Measurements from ENCODE around the gene HSPB2.
A peak's percentile ranks its signal among the peaks of the same experiment; 100 is the strongest.
"Not testable (repeated sequence)": the region's sequence is repeated elsewhere in the genome, so short reads cannot be mapped to it uniquely, and the experiment has no call there.

HSPB2 gene

DNA sequence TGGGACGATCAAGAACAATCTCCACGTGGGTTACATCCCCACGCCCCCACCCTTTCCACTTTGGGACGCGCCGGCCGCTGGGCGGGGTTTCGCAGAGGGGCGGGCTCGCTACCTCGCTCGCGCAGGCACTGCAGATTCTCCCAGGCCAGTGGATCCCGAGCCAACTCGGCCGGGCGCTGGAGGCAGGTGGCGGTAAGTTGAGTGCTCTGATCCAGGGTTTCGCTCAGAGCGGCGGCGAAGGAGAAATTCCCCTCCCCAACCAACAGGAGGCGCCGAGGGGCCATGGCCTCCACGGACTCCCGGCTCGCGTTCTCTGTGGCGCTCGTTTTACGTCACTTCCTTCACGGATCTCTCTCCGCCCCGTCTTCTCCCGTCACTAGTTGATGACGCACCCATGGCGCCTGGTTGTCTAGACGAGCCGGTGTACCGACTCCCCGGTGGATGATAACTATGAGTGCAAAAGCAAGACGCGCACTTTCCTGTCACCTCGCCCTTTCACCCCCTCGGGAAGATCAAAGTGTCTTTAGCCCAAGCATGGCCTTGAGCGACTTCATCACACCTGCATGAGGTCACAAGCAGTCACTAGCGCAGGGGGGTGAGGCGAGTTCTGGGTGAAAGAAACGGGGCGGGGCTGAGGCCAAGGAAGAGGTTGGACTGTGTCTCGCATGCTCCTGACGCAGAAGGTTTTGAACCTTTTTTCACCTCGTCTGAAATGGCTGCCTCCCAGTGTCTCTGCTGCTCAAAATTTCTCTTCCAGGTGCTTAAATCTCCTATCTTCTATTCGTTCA, 33.5 kb upstream of the HSPB2 start, which contains the start of the genes CFAP68 and FDXACB1:
Gene CFAP68 (plus strand): TSS at position 693 of the 788 bp plus-strand sequence. CDS start 20 bp downstream, at position 713.
Gene FDXACB1 (minus strand): TSS at position 317 of the 788 bp plus-strand sequence. CDS start 33 bp downstream, at position 284.
- TF ChIP-seq, protein P1, sequence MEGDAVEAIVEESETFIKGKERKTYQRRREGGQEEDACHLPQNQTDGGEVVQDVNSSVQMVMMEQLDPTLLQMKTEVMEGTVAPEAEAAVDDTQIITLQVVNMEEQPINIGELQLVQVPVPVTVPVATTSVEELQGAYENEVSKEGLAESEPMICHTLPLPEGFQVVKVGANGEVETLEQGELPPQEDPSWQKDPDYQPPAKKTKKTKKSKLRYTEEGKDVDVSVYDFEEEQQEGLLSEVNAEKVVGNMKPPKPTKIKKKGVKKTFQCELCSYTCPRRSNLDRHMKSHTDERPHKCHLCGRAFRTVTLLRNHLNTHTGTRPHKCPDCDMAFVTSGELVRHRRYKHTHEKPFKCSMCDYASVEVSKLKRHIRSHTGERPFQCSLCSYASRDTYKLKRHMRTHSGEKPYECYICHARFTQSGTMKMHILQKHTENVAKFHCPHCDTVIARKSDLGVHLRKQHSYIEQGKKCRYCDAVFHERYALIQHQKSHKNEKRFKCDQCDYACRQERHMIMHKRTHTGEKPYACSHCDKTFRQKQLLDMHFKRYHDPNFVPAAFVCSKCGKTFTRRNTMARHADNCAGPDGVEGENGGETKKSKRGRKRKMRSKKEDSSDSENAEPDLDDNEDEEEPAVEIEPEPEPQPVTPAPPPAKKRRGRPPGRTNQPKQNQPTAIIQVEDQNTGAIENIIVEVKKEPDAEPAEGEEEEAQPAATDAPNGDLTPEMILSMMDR (IDR thresholded peaks at IDR 0.05; ENCODE audit: extremely low read depth, insufficient read depth, missing control alignments) = peak; percentile 89
- in situ Hi-C loops (cut with MboI; ENCODE audit: low pct_unique_long_range_greater_than_20kb, low sequenced_read_pairs, unreplicated experiment) = no loop called here
- DNase-seq (ENCODE audit: low spot score) = peak; percentile 91

DNA sequence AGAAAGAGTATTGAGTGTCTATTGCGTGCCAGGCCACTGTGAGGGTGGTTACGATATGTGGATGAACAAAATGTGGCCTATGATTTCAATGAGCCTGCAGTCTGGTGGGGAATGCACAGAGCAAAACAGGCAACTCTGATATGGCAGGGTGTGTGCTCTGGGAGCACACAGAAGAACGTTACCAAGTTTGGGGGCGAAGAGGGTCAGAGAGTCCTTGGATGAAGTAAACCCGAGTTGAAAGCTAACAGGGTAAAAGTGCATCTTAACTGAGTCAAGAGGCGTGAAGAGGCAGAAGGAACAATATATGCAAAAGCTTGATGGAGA, 32.9 kb upstream of the HSPB2 start:
- TF ChIP-seq, protein P1 (IDR thresholded peaks at IDR 0.05; ENCODE audit: extremely low read depth, insufficient read depth, missing control alignments) = no peak
- in situ Hi-C loops (cut with MboI; ENCODE audit: low pct_unique_long_range_greater_than_20kb, low sequenced_read_pairs, unreplicated experiment) = no loop called here
- DNase-seq (ENCODE audit: low spot score) = no peak

DNA sequence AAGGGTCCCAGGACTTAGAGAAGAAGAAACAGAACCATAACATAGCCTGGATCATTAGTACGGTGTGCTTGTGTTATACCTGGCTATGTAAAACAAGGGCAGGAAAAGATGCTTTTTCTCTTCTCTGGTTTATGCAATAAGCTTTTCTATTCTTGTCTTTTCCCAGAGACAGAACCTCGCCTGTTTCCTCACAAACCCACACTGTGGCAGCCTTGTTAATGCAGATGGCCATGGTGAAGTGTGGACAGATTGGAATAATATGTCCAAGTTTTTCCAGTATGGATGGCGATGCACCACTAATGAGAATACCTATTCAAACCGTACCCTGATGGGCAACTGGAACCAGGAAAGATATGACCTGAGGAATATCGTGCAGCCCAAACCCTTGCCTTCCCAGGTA, 30.3 kb upstream of the HSPB2 start:
- DNase-seq (ENCODE audit: low spot score) = no peak
- in situ Hi-C loops (cut with MboI; ENCODE audit: low pct_unique_long_range_greater_than_20kb, low sequenced_read_pairs, unreplicated experiment) = no loop called here
- TF ChIP-seq, protein P1 (IDR thresholded peaks at IDR 0.05; ENCODE audit: extremely low read depth, insufficient read depth, missing control alignments) = no peak

DNA sequence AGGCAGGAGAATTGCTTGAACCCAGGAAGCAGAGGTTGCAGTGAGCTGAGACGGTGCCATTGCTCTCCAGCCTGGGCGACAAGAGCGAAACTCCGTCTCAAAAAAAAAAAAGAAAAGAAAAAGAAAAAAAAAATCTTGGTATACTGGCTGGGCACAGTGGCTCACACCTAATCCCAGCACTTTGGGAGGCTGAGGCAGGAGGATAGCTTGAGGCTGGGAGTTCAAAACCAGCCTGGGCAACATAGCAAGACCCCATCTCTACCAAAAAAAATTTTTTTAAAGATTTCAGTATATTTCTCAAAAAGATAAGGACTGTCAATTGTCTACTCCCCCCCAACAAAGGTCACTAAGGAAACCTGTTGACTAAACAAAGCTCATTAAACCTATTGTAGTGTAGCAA, 27.5 kb upstream of the HSPB2 start:
- DNase-seq (ENCODE audit: low spot score); in situ Hi-C loops (cut with MboI; ENCODE audit: low pct_unique_long_range_greater_than_20kb, low sequenced_read_pairs, unreplicated experiment): not testable (repeated sequence)

DNA sequence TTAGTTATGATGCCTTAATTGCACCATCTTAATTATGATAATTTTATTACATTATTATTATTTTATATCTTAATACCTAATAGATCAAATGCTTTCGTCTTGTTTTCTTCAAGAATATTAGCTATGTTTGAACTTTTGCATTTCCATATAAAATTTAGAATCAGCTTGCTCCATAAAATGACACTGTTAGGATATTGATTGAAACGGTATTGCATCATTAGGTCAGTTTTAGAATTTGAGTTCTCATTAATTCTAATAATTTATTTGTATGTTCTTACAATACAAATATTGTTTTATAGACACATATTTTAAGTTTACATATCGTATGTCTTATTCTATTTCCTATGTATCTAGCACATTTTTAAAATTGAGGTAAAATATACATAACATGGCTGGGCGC, 26.5 kb upstream of the HSPB2 start:
- DNase-seq (ENCODE audit: low spot score) = no peak
- in situ Hi-C loops (cut with MboI; ENCODE audit: low pct_unique_long_range_greater_than_20kb, low sequenced_read_pairs, unreplicated experiment) = no loop called here
- TF ChIP-seq, protein P1 (IDR thresholded peaks at IDR 0.05; ENCODE audit: extremely low read depth, insufficient read depth, missing control alignments) = no peak

DNA sequence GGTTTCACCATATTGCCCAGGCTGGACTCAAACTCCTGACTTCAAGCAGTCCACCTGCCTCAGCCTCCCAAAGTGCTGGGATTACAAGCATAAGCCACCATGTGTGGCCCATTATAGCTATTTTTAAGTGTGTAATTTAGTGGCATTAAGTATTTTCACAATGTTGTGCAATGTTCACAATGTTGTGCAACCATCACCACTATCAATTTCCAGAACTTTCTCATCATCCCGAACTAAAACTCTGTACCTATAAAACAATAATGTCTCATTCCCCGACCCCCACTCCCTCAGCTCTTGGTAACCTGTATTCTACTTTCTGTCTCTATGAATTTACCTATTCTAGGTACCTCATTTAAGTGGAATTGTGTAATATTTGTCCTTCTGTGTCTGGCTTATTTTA, 25.7 kb upstream of the HSPB2 start:
- in situ Hi-C loops (cut with MboI; ENCODE audit: low pct_unique_long_range_greater_than_20kb, low sequenced_read_pairs, unreplicated experiment) = no loop called here
- DNase-seq (ENCODE audit: low spot score) = no peak
- TF ChIP-seq, protein P1 (IDR thresholded peaks at IDR 0.05; ENCODE audit: extremely low read depth, insufficient read depth, missing control alignments) = no peak

DNA sequence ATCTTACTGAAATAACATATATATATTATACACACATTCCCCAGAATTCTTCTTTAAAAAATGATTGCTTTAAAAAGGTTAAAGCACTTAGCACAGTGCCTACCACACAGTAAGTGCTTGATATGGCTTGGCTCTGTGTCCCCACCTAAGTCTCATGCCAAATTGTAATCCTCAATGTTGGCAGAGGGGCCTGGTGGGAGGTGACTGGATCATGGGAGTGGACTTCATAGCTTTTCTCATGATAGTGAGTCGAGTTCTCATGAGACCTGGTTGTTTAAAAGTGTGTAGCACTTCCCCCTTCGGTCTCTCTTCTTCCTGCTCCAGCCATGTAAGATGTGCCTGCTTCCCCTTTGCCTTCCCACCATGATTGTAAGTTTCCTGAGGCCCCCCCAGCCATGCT, 7.1 kb upstream of the HSPB2 start:
- in situ Hi-C loops (cut with MboI; ENCODE audit: low pct_unique_long_range_greater_than_20kb, low sequenced_read_pairs, unreplicated experiment) = no loop called here
- DNase-seq (ENCODE audit: low spot score) = no peak
- TF ChIP-seq, protein P1 (IDR thresholded peaks at IDR 0.05; ENCODE audit: extremely low read depth, insufficient read depth, missing control alignments) = no peak
